ENCODE measurements around the gene PLA2G4F.

The PLA2G4F gene

GRCh38 chr15:42165106-42165505 is 8.7 kb upstream of the PLA2G4F start:
- Histone ChIP-seq H3K9me3 (ENCODE audit: insufficient read depth, low read length, severe bottlenecking) (no peaks in the 10 kb centered on the region), H3K27me3 (ENCODE audit: insufficient read depth, low read length, poor library complexity) (no peaks in the 10 kb centered on the region), H3K4me1 (ENCODE audit: insufficient read depth, low read length) (no peaks in the 10 kb centered on the region), H3K27ac (ENCODE audit: low read length) (no peak overlapping the region), H2AFZ (ENCODE audit: low read depth, low read length) (no peak overlapping the region), H3K79me2 (ENCODE audit: insufficient read depth, low read length) (no peaks in the 10 kb centered on the region), H3K4me3 (ENCODE audit: low read depth in 1 of 2, low read length in 2 of 2) (no peak overlapping the region), H3K9ac (ENCODE audit: low read depth, low read length) (no peak overlapping the region), H3K36me3 (ENCODE audit: insufficient read depth, low read length) (peaks cover 92% of the 10 kb centered on the region), H4K20me1 (ENCODE audit: insufficient read depth, low read length) (no peaks in the 10 kb centered on the region), H3K4me2 (ENCODE audit: insufficient read depth, low read length) (no peak overlapping the region)
- ATAC-seq (ENCODE audit: insufficient read depth, low read depth): no peak
- no peak for DNase-seq
- no peak for TF ChIP-seq CTCF (IDR thresholded peaks at IDR 0.05; ENCODE audit: borderline replicate concordance, extremely low read depth, low read length, poor library complexity, severe bottlenecking)
- no peak for TF ChIP-seq EZH2 (IDR thresholded peaks at IDR 0.05; ENCODE audit: borderline replicate concordance, low read depth, low read length, severe bottlenecking)

GRCh38 chr15:42163947-42164550 is 7.6 kb upstream of the PLA2G4F start:
- H2AFZ ChIP-seq (ENCODE audit: low read depth, low read length): no peak overlapping the region
- H3K9me3 ChIP-seq (ENCODE audit: insufficient read depth, low read length, severe bottlenecking): no peaks in the 10 kb centered on the region
- H3K4me1 ChIP-seq (ENCODE audit: insufficient read depth, low read length): no peaks in the 10 kb centered on the region
- ATAC-seq (ENCODE audit: insufficient read depth, low read depth): no peak
- H3K27me3 ChIP-seq (ENCODE audit: insufficient read depth, low read length, poor library complexity): no peaks in the 10 kb centered on the region
- no peaks in the 10 kb centered on the region for H4K20me1 ChIP-seq (ENCODE audit: insufficient read depth, low read length)
- no peak overlapping the region for H3K9ac ChIP-seq (ENCODE audit: low read depth, low read length)
- H3K27ac ChIP-seq (ENCODE audit: low read length): no peak overlapping the region
- TF ChIP-seq CTCF (IDR thresholded peaks at IDR 0.05; ENCODE audit: borderline replicate concordance, extremely low read depth, low read length, poor library complexity, severe bottlenecking) (no peak), EZH2 (IDR thresholded peaks at IDR 0.05; ENCODE audit: borderline replicate concordance, low read depth, low read length, severe bottlenecking) (no peak)
- peaks cover 96% of the 10 kb centered on the region for H3K36me3 ChIP-seq (ENCODE audit: insufficient read depth, low read length)
- no peak overlapping the region for H3K4me3 ChIP-seq (ENCODE audit: low read depth in 1 of 2, low read length in 2 of 2)
- no peak overlapping the region for H3K4me2 ChIP-seq (ENCODE audit: insufficient read depth, low read length)
- H3K79me2 ChIP-seq (ENCODE audit: insufficient read depth, low read length): no peaks in the 10 kb centered on the region
- DNase-seq: no peak

DNA sequence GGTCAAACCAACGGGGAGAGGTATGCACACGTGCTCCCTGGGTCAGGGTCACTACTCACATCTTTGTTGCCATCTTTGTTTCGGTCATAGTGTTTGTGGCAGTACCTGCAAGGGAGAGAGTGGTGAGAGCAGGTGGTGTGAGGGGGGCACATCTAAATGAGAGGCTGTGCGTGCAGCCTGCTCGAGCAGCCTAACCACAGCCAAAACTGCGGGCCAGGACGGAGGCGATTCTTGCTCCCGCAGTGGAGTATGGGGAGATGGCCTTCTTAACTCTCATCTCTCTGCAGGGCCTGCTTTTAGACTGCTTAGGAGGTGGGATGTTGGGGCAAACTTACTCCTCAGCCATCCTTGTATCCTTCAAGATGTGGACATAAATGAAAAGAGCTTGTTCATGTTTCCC is 6.9 kb upstream of the PLA2G4F start:
- Histone ChIP-seq H3K9ac (ENCODE audit: low read depth, low read length) (no peak overlapping the region), H4K20me1 (ENCODE audit: insufficient read depth, low read length) (no peaks in the 10 kb centered on the region), H3K4me1 (ENCODE audit: insufficient read depth, low read length) (no peaks in the 10 kb centered on the region), H3K27ac (ENCODE audit: low read length) (no peak overlapping the region), H3K4me3 (ENCODE audit: low read depth in 1 of 2, low read length in 2 of 2) (no peak overlapping the region), H3K79me2 (ENCODE audit: insufficient read depth, low read length) (no peaks in the 10 kb centered on the region), H3K9me3 (ENCODE audit: insufficient read depth, low read length, severe bottlenecking) (no peaks in the 10 kb centered on the region), H3K36me3 (ENCODE audit: insufficient read depth, low read length) (peaks cover 90% of the 10 kb centered on the region), H3K27me3 (ENCODE audit: insufficient read depth, low read length, poor library complexity) (no peaks in the 10 kb centered on the region), H2AFZ (ENCODE audit: low read depth, low read length) (no peak overlapping the region), H3K4me2 (ENCODE audit: insufficient read depth, low read length) (no peak overlapping the region)
- TF ChIP-seq EZH2 (IDR thresholded peaks at IDR 0.05; ENCODE audit: borderline replicate concordance, low read depth, low read length, severe bottlenecking) (no peak), CTCF (IDR thresholded peaks at IDR 0.05; ENCODE audit: borderline replicate concordance, extremely low read depth, low read length, poor library complexity, severe bottlenecking) (no peak)
- ATAC-seq (ENCODE audit: insufficient read depth, low read depth) (no peak), DNase-seq (no peak)

Data from DND-41 (cell line).